ENCODE measurements around the gene TGM5. TPM values are rescaled to one million over a fixed set of nuclear protein-coding genes. Genes with fewer than 3 reads are reported as not detected.

The TGM5 gene
- total RNA-seq, 1 donor from 2014 or later: not detected

DNA sequence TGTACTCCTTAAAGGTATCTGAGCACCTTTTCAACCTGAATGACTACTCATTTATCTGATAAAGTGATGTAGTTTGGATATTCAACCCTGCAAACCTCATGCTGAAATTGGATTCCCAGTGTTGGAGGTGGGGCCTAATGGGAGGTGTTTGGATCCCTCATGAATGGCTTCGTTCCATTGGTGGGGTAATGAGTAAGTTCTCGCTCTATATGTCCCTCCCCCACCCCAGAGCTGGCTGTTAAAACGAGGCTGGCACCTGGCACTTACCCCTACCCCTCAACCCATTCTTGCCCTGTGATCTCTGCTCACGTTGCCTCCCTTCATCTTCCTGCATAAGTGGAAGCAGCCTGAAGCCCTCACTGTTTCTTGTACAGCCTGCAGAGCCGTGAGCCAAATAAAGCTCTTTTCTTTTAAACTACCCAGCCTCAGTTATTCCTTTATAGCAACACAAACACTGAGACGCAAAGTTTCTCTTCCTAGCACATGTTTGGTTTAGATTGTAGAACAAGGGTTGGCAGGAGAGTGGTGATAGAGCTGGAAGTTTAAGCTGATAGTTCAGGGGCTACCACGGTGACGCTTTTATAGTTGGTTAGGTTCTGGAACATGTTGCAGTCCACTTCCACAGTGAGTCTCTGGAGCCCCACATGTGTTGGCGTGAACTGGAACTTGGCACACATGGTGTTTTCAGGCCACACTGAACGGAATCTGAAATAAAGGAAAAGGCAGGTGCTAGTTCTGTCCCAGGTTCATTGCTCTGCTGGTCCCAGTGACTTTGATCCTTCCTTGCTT lies 69.8 kb downstream of the TGM5 start:
- TF ChIP-seq, protein P1, sequence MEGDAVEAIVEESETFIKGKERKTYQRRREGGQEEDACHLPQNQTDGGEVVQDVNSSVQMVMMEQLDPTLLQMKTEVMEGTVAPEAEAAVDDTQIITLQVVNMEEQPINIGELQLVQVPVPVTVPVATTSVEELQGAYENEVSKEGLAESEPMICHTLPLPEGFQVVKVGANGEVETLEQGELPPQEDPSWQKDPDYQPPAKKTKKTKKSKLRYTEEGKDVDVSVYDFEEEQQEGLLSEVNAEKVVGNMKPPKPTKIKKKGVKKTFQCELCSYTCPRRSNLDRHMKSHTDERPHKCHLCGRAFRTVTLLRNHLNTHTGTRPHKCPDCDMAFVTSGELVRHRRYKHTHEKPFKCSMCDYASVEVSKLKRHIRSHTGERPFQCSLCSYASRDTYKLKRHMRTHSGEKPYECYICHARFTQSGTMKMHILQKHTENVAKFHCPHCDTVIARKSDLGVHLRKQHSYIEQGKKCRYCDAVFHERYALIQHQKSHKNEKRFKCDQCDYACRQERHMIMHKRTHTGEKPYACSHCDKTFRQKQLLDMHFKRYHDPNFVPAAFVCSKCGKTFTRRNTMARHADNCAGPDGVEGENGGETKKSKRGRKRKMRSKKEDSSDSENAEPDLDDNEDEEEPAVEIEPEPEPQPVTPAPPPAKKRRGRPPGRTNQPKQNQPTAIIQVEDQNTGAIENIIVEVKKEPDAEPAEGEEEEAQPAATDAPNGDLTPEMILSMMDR (IDR thresholded peaks at IDR 0.05): no peak
- H3K4me1 Mint-ChIP-seq (ENCODE audit: unreplicated experiment): no peaks in the 10 kb centered on the region
- no peaks in the 10 kb centered on the region for H3K27me3 Mint-ChIP-seq (ENCODE audit: unreplicated experiment)
- peaks cover 34% of the 10 kb centered on the region for H3K36me3 Mint-ChIP-seq (ENCODE audit: unreplicated experiment)
- DNase-seq (ENCODE audit: extremely low spot score, unreplicated experiment): no peak
- no peak overlapping the region for H3K4me3 Mint-ChIP-seq (ENCODE audit: unreplicated experiment)
- no peak overlapping the region for H3K27ac Mint-ChIP-seq (ENCODE audit: unreplicated experiment)
- H3K9me3 Mint-ChIP-seq (ENCODE audit: unreplicated experiment): peaks cover 5% of the 10 kb centered on the region

DNA sequence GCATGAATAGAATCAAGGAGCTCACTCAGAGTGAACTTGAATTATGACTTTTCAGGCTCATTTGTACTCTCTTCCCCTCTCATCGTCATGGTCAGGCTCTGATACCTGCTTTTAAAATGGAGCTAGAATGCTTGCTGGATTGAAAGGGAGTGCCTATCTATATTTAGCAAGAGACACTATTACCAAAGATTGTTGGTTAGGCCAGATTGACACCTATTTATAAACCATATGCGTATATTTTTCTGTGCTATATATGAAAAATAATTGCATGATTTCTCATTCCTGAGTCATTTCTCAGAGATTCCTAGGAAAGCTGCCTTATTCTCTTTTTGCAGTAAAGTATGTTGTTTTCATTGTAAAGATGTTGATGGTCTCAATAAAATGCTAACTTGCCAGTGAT lies 71.9 kb downstream of the TGM5 start:
- Mint-ChIP-seq H3K36me3 (ENCODE audit: unreplicated experiment) (peaks cover 45% of the 10 kb centered on the region), H3K4me1 (ENCODE audit: unreplicated experiment) (no peaks in the 10 kb centered on the region), H3K27ac (ENCODE audit: unreplicated experiment) (no peak overlapping the region), H3K27me3 (ENCODE audit: unreplicated experiment) (no peaks in the 10 kb centered on the region), H3K9me3 (ENCODE audit: unreplicated experiment) (peaks cover 5% of the 10 kb centered on the region), H3K4me3 (ENCODE audit: unreplicated experiment) (no peak overlapping the region)
- TF ChIP-seq, protein P1 (IDR thresholded peaks at IDR 0.05): no peak
- no peak for DNase-seq (ENCODE audit: extremely low spot score, unreplicated experiment)

DNA sequence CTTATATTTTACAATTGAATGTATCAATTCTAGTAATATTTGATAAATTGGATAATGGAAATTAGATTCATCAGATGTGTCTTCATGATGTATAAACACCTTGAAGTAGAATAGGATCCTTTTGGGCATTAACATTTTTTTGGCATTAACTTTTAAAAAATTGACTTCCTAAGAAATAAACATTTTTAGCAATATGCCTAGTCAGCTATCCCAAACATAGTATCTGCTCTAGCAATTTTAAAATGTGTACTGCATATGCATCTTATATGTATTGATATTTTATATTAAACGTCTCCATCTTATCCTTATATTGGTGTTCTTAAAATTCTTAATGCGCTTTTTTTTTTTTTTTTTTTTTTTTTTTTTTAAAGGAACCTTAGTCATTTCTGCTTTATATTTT lies 73.0 kb downstream of the TGM5 start:
- peaks cover 51% of the 10 kb centered on the region for H3K36me3 Mint-ChIP-seq (ENCODE audit: unreplicated experiment)
- no peaks in the 10 kb centered on the region for H3K4me1 Mint-ChIP-seq (ENCODE audit: unreplicated experiment)
- no peak overlapping the region for H3K27ac Mint-ChIP-seq (ENCODE audit: unreplicated experiment)
- DNase-seq (ENCODE audit: extremely low spot score, unreplicated experiment): no peak
- TF ChIP-seq, protein P1 (IDR thresholded peaks at IDR 0.05): no peak
- H3K4me3 Mint-ChIP-seq (ENCODE audit: unreplicated experiment): no peak overlapping the region
- H3K9me3 Mint-ChIP-seq (ENCODE audit: unreplicated experiment): peaks cover 5% of the 10 kb centered on the region
- H3K27me3 Mint-ChIP-seq (ENCODE audit: unreplicated experiment): no peaks in the 10 kb centered on the region

DNA sequence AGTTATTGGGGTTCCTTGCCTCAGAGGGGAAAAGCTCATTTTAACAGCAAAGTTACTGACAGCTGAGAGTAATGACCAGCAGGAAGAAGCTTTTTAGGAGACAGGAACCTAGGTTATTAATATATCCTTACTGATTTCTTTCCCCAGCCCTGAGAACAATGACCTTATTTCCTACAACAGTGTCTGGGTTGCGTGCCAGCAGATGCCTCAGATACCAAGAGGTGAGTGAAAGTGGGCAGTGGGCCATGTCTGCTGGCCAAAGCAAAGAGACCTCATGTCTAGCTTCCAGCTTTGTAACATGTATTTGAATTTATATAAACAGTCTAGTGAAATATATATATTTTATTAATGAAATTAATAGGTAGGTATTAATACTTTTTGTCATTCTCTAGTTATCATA lies 76.5 kb downstream of the TGM5 start:
- Mint-ChIP-seq H3K4me3 (ENCODE audit: unreplicated experiment) (no peak overlapping the region), H3K4me1 (ENCODE audit: unreplicated experiment) (peaks cover 10% of the 10 kb centered on the region), H3K27me3 (ENCODE audit: unreplicated experiment) (no peaks in the 10 kb centered on the region), H3K36me3 (ENCODE audit: unreplicated experiment) (peaks cover 32% of the 10 kb centered on the region), H3K9me3 (ENCODE audit: unreplicated experiment) (no peaks in the 10 kb centered on the region), H3K27ac (ENCODE audit: unreplicated experiment) (no peak overlapping the region)
- no peak for DNase-seq (ENCODE audit: extremely low spot score, unreplicated experiment)
- TF ChIP-seq, protein P1 (IDR thresholded peaks at IDR 0.05): no peak

DNA sequence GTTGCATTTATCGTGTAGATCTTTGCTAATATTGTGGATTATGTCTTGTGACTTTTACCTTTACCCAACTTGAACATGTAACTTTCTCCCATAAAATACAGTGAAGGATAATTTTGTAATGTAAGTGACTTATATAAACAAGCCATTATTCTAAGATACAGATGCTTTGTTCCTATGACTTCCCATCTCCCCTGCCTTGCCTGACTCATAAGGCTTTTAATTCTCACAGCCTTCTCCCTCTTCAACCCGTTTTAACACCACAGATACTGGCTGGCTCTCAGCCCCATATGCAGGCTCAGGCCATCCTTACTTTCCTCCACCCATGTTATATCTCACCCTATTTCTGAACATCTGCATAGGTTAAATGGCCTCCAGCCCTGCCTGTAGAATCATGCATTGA lies 77.4 kb downstream of the TGM5 start:
- no peaks in the 10 kb centered on the region for H3K27me3 Mint-ChIP-seq (ENCODE audit: unreplicated experiment)
- peaks cover 26% of the 10 kb centered on the region for H3K36me3 Mint-ChIP-seq (ENCODE audit: unreplicated experiment)
- TF ChIP-seq, protein P1 (IDR thresholded peaks at IDR 0.05): no peak
- H3K4me3 Mint-ChIP-seq (ENCODE audit: unreplicated experiment): no peak overlapping the region
- no peaks in the 10 kb centered on the region for H3K9me3 Mint-ChIP-seq (ENCODE audit: unreplicated experiment)
- no peak for DNase-seq (ENCODE audit: extremely low spot score, unreplicated experiment)
- peaks cover 15% of the 10 kb centered on the region for H3K4me1 Mint-ChIP-seq (ENCODE audit: unreplicated experiment)
- H3K27ac Mint-ChIP-seq (ENCODE audit: unreplicated experiment): no peak overlapping the region

Data from osteocyte (in vitro differentiated cells).